HS-27A (cell line): ENCODE measurements around the gene AKAP13.

Experiments used
- DNase-seq: peaks from one replicate; pipeline ENCODE4 v3.0.0-alpha.2; 2012; ENCODE audit warnings: low read depth, missing footprints

Gene AKAP13

GRCh38 chr15:85598718-85599398, 218.5 kb downstream of the AKAP13 start:
- no peak for DNase-seq

- no peak for DNase-seq
Measured at GRCh38 chr15:85600001-85600400, 219.6 kb downstream of the AKAP13 start.

GRCh38 chr15:85603160-85603559, 222.8 kb downstream of the AKAP13 start:
- no peak for DNase-seq

GRCh38 chr15:85603703-85604102, 223.3 kb downstream of the AKAP13 start:
- DNase-seq, result no peak

GRCh38 chr15:85604194-85604593, 223.8 kb downstream of the AKAP13 start:
- DNase-seq, result no peak

GRCh38 chr15:85606738-85607137, 226.3 kb downstream of the AKAP13 start:
- no peak for DNase-seq

GRCh38 chr15:85607141-85607806, 226.9 kb downstream of the AKAP13 start:
- DNase-seq, result no peak

- no peak for DNase-seq
Measured at GRCh38 chr15:85607842-85608241, 227.4 kb downstream of the AKAP13 start.

- no peak for DNase-seq
Measured at GRCh38 chr15:85609492-85609891, 229.1 kb downstream of the AKAP13 start.

- DNase-seq, result no peak
Measured at GRCh38 chr15:85611361-85611760, 231.0 kb downstream of the AKAP13 start.

GRCh38 chr15:85614059-85614458, 233.7 kb downstream of the AKAP13 start:
- DNase-seq, result no peak

- DNase-seq, result no peak
Measured at GRCh38 chr15:85615930-85616329, 235.5 kb downstream of the AKAP13 start.

- no peak for DNase-seq
Measured at GRCh38 chr15:85616549-85617110, 236.2 kb downstream of the AKAP13 start.

- DNase-seq, result no peak
Measured at GRCh38 chr15:85618228-85618505, 237.8 kb downstream of the AKAP13 start.

- DNase-seq, result peak; percentile 85
Measured at GRCh38 chr15:85618956-85619491, 238.6 kb downstream of the AKAP13 start.

GRCh38 chr15:85619992-85620689, 239.7 kb downstream of the AKAP13 start:
- DNase-seq, result no peak

GRCh38 chr15:85620690-85621049, 240.3 kb downstream of the AKAP13 start:
- no peak for DNase-seq

- DNase-seq, result no peak
Measured at GRCh38 chr15:85621094-85621493, 240.7 kb downstream of the AKAP13 start.

- DNase-seq, result no peak
Measured at GRCh38 chr15:85622221-85622831, 241.9 kb downstream of the AKAP13 start.

GRCh38 chr15:85623315-85624049, 243.1 kb downstream of the AKAP13 start:
- no peak for DNase-seq

- DNase-seq, result no peak
Measured at GRCh38 chr15:85624291-85624801, 243.9 kb downstream of the AKAP13 start.
